Measurements from ENCODE around the gene CACNG6. TPM values are rescaled to one million over a fixed set of nuclear protein-coding genes. Genes with fewer than 3 reads are reported as not detected.

Gene CACNG6
- total RNA-seq, 1 donor from 2014 or later = not detected

- DNase-seq (ENCODE audit: extremely low spot score in 2 of 2) = no peak
- TF ChIP-seq POLR2AphosphoS5 (IDR thresholded peaks at IDR 0.05; ENCODE audit: insufficient read depth in 1 of 2, low read depth in 1 of 2) = no peak
- no peak for TF ChIP-seq POLR2A (IDR thresholded peaks at IDR 0.05)
- no peak for TF ChIP-seq CTCF (IDR thresholded peaks at IDR 0.05)
- intact Hi-C loops (cut with DNase I) = no loop called here
- no peaks in the 10 kb centered on the region for H3K36me3 ChIP-seq
- no peak overlapping the region for H3K27ac ChIP-seq
- no peaks in the 10 kb centered on the region for H3K4me1 ChIP-seq
- no peaks in the 10 kb centered on the region for H3K27me3 ChIP-seq
- no peaks in the 10 kb centered on the region for H3K9me3 ChIP-seq
- H3K4me3 ChIP-seq = no peak overlapping the region
Observed at GRCh38 chr19:54001496-54001895, 10.1 kb downstream of the CACNG6 start.

GRCh38 chr19:54002495-54003315 is 11.3 kb downstream of the CACNG6 start:
- Histone ChIP-seq H3K4me1 (no peaks in the 10 kb centered on the region), H3K27ac (no peak overlapping the region), H3K36me3 (no peaks in the 10 kb centered on the region), H3K9me3 (no peaks in the 10 kb centered on the region), H3K4me3 (no peak overlapping the region), H3K27me3 (no peaks in the 10 kb centered on the region)
- intact Hi-C loops (cut with DNase I) = no loop called here
- no peak for DNase-seq (ENCODE audit: extremely low spot score in 2 of 2)
- TF ChIP-seq POLR2AphosphoS5 (IDR thresholded peaks at IDR 0.05; ENCODE audit: insufficient read depth in 1 of 2, low read depth in 1 of 2) (no peak), CTCF (IDR thresholded peaks at IDR 0.05) (no peak), POLR2A (IDR thresholded peaks at IDR 0.05) (no peak)

GRCh38 chr19:54009440-54009839 is 18.0 kb downstream of the CACNG6 start:
- Histone ChIP-seq H3K4me3 (no peak overlapping the region), H3K36me3 (no peaks in the 10 kb centered on the region), H3K27ac (no peak overlapping the region), H3K27me3 (no peaks in the 10 kb centered on the region), H3K9me3 (no peaks in the 10 kb centered on the region), H3K4me1 (no peaks in the 10 kb centered on the region)
- DNase-seq (ENCODE audit: extremely low spot score in 2 of 2) = no peak
- TF ChIP-seq POLR2AphosphoS5 (IDR thresholded peaks at IDR 0.05; ENCODE audit: insufficient read depth in 1 of 2, low read depth in 1 of 2) (no peak), POLR2A (IDR thresholded peaks at IDR 0.05) (no peak)
- intact Hi-C loops (cut with DNase I) = no loop called here

- Histone ChIP-seq H3K4me3 (no peak overlapping the region), H3K9me3 (no peaks in the 10 kb centered on the region), H3K27me3 (no peaks in the 10 kb centered on the region), H3K4me1 (no peaks in the 10 kb centered on the region), H3K27ac (no peak overlapping the region), H3K36me3 (no peaks in the 10 kb centered on the region)
- intact Hi-C loops (cut with DNase I) = no loop called here
- DNase-seq (ENCODE audit: extremely low spot score in 2 of 2) = no peak
- TF ChIP-seq POLR2AphosphoS5 (IDR thresholded peaks at IDR 0.05; ENCODE audit: insufficient read depth in 1 of 2, low read depth in 1 of 2) = no peak
- TF ChIP-seq POLR2A (IDR thresholded peaks at IDR 0.05) = no peak
- no peak for TF ChIP-seq CTCF (IDR thresholded peaks at IDR 0.05)
Observed at GRCh38 chr19:54010474-54010873, 19.0 kb downstream of the CACNG6 start.

GRCh38 chr19:54011507-54012211 is 20.2 kb downstream of the CACNG6 start:
- no peaks in the 10 kb centered on the region for H3K36me3 ChIP-seq
- H3K27ac ChIP-seq = no peak overlapping the region
- no peak overlapping the region for H3K4me3 ChIP-seq
- H3K4me1 ChIP-seq = no peaks in the 10 kb centered on the region
- intact Hi-C loops (cut with DNase I) = no loop called here
- no peaks in the 10 kb centered on the region for H3K9me3 ChIP-seq
- no peak for DNase-seq (ENCODE audit: extremely low spot score in 2 of 2)
- no peaks in the 10 kb centered on the region for H3K27me3 ChIP-seq
- no peak for TF ChIP-seq CTCF (IDR thresholded peaks at IDR 0.05)
- no peak for TF ChIP-seq POLR2A (IDR thresholded peaks at IDR 0.05)
- no peak for TF ChIP-seq POLR2AphosphoS5 (IDR thresholded peaks at IDR 0.05; ENCODE audit: insufficient read depth in 1 of 2, low read depth in 1 of 2)
